BJ (cell line): ENCODE measurements around the gene CFAP46. TPM values are rescaled to one million over a fixed set of nuclear protein-coding genes. Genes with fewer than 3 reads are reported as not detected.
"Not testable (repeated sequence)": the region's sequence is repeated elsewhere in the genome, so short reads cannot be mapped to it uniquely, and the experiment has no call there.

Experiments
- CTCF ChIA-PET: fragments of 350-600 bp; formaldehyde crosslinking; extraction: SDS; loops from one replicate; lab custom pipeline; 2021; ENCODE audit warnings: antibody characterized with exemption, inconsistent platforms; lab: Yijun Ruan, JAX
- POLR2A ChIA-PET: fragments of 300-600 bp; sonication (Branson Sonifier 250); formaldehyde crosslinking; extraction: SDS; loops from one replicate; lab custom pipeline; 2021; ENCODE audit warnings: antibody characterized with exemption; lab: Charles Lee
- DNase-seq: peaks from one replicate; pipeline ENCODE4 v3.0.0-alpha.2; 2011; ENCODE audit warnings: low read depth
- H3K27me3 ChIP-seq: 2 replicates; pipeline ENCODE4 v1.6.0; 2011; ENCODE audit warnings: low read length; ENCODE audit not compliant: control insufficient read depth, insufficient read depth
- H3K36me3 ChIP-seq: 2 replicates; pipeline ENCODE4 v1.5.1; 2011; ENCODE audit warnings: low read length; ENCODE audit not compliant: control insufficient read depth, insufficient read depth
- H3K4me3 ChIP-seq: 2 replicates; pipeline ENCODE4 v1.5.1; 2011; ENCODE audit warnings: low read depth, mild to moderate bottlenecking, control low read depth, low read length
- CTCF ChIP-seq: IDR thresholded peaks from 2 replicates; pipeline ENCODE4 v1.5.1; 2011; ENCODE audit warnings: low read depth, mild to moderate bottlenecking, control low read depth, inconsistent platforms, low read length, moderate library complexity; ENCODE audit not compliant: insufficient read depth
- polyA plus RNA-seq: library from polyadenylated mRNA; depleted of rRNA; stranded (reverse); fragments of >200 nt; gene quantifications from 2 replicates; pipeline ENCODE4 v1.2.3, GENCODE V29; 2011

The CFAP46 gene
- polyA plus RNA-seq, 1 experiment: 1.8 TPM

- no peak for DNase-seq
- ChIA-PET POLR2A (no interaction called here), CTCF (no interaction called here)
- Histone ChIP-seq H3K4me3 (no peak overlapping the region), H3K27me3 (no peaks in the 10 kb centered on the region), H3K36me3 (no peaks in the 10 kb centered on the region)
- TF ChIP-seq CTCF: no peak
Measured at GRCh38 chr10:132957131-132957530, 14.8 kb upstream of the CFAP46 start.

DNA sequence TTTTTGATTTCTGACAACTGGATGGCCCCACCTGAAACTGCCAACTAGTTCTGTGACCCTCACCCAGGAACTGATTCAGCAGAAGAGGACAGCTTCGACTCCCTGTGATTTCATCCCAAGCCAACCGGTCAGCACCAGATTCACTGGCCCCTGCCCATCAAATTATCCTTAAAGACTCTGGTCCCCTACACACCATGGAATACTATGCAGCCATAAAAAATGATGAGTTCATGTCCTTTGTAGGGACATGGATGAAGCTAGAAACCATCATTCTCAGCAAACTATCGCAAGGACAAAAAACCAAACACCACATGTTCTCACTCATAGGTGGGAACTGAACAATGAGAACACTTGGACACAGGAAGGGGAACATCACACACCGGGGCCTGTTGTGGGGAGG, 13.9 kb upstream of the CFAP46 start:
- H3K27me3 ChIP-seq: not testable (repeated sequence)

DNA sequence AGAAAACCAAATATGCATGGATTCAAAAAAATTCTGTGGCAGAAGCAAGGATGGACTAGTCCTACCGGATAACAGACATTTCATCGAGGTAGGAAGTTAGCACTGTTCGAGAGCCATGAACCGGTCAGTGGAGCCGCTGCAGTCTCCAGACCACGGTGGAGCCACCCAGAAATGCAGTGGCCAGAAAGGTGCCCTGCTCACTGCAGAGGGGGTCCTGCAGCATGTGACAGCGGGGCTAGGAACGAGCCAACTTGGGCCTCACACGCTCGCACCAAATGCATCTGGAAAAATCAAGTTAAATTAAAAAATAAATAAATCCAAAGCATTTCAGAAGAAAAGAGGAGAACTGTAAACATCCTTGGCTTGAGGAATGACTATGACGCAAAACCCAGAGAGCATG, 13.1 kb upstream of the CFAP46 start:
- Histone ChIP-seq H3K27me3 (no peaks in the 10 kb centered on the region; the same call in 1 of the 2 replicates), H3K36me3 (no peaks in the 10 kb centered on the region), H3K4me3 (no peak overlapping the region)
- no peak for DNase-seq
- TF ChIP-seq CTCF: no peak
- ChIA-PET POLR2A (no interaction called here), CTCF (no interaction called here)

More for the DNA sequence above, 13.9 kb upstream of the CFAP46 start:
- DNase-seq, H3K36me3 ChIP-seq, POLR2A ChIA-PET, H3K4me3 ChIP-seq, CTCF ChIA-PET: not testable (repeated sequence)

GRCh38 chr10:132953428-132953827, 11.1 kb upstream of the CFAP46 start:
- Histone ChIP-seq H3K27me3 (peaks cover 3% of the 10 kb centered on the region; the same call in 1 of the 2 replicates), H3K4me3 (no peak overlapping the region), H3K36me3 (no peaks in the 10 kb centered on the region)
- ChIA-PET CTCF (no interaction called here), POLR2A (no interaction called here)
- no peak for TF ChIP-seq CTCF
- no peak for DNase-seq

DNA sequence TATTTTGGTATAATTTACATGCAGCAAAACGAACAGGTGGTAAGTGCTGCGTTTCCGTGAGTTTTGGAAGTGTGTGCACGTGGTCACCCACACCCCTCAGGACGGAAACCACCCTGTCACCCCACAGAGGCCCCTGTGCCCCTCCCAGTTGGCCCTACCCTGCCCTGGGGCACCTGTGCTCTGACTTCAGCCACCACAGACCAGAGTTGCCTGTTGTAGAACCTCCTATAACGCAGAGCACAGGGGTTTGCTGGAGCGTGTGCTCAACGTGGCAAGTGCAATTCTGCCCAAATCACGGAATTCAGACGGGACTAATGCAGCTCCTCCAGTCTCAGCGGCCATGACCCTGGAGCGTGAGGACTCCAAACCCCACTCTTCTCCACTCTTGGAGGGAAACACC, 9.6 kb upstream of the CFAP46 start:
- CTCF ChIA-PET: no interaction called here
- Histone ChIP-seq H3K4me3 (no peak overlapping the region), H3K36me3 (no peaks in the 10 kb centered on the region), H3K27me3 (peaks cover 3% of the 10 kb centered on the region)
- TF ChIP-seq CTCF: no peak
- POLR2A ChIA-PET: no interaction called here
- no peak for DNase-seq

- Histone ChIP-seq H3K27me3 (peaks cover 3% of the 10 kb centered on the region), H3K36me3 (no peaks in the 10 kb centered on the region), H3K4me3 (no peak overlapping the region)
- ChIA-PET POLR2A (no interaction called here), CTCF (no interaction called here)
- DNase-seq: no peak
- no peak for TF ChIP-seq CTCF
Measured at GRCh38 chr10:132948351-132948750, 6.0 kb upstream of the CFAP46 start.
